ENCODE measurements around the gene MYF5. TPM values are rescaled to one million over a fixed set of nuclear protein-coding genes. Genes with fewer than 3 reads are reported as not detected.

The MYF5 gene
- polyA plus RNA-seq, 1 of the 3 experiments (the other 2 are of a cell fraction): not detected

- TF ChIP-seq YY1 (IDR thresholded peaks at IDR 0.05; ENCODE audit: low read depth) (no peak), RCOR1 (IDR thresholded peaks at IDR 0.05; ENCODE audit: low read length) (no peak), RXRA (IDR thresholded peaks at IDR 0.05; ENCODE audit: borderline replicate concordance, low read depth) (no peak), FOXJ3 (CRISPR knock-in tag; IDR thresholded peaks at IDR 0.05) (no peak), NRF1 (IDR thresholded peaks at IDR 0.05; ENCODE audit: low read depth, low read length) (no peak), GABPA (IDR thresholded peaks at IDR 0.05; ENCODE audit: low read depth) (no peak), REST (IDR thresholded peaks at IDR 0.05; ENCODE audit: low read depth, low read length) (no peak), MEF2A (IDR thresholded peaks at IDR 0.05; ENCODE audit: borderline replicate concordance, low read depth) (no peak), SIN3A (IDR thresholded peaks at IDR 0.05; ENCODE audit: borderline replicate concordance, low read depth, low read length) (no peak), ELF1 (IDR thresholded peaks at IDR 0.05) (no peak), NFIC (IDR thresholded peaks at IDR 0.05; ENCODE audit: borderline replicate concordance) (no peak), RFX5 (IDR thresholded peaks at IDR 0.05; ENCODE audit: low read length) (no peak), TAF1 (IDR thresholded peaks at IDR 0.05; ENCODE audit: borderline replicate concordance, low read depth, low read length) (no peak)
Observed at GRCh38 chr12:80681786-80682185, 34.9 kb upstream of the MYF5 start (continued).

- Histone ChIP-seq H3K4me2 (no peak overlapping the region), H3K36me3 (replicated peaks in 1 of 2; ENCODE audit: control insufficient read depth in 1 of 2, insufficient read depth in 2 of 2, low read length in 1 of 2) (no peaks in the 10 kb centered on the region), H3K4me3 (ENCODE audit: low read depth in 2 of 2, low read length in 1 of 2) (no peak overlapping the region), H3K9me3 (no peaks in the 10 kb centered on the region; the same call in 1 of the 2 replicates), H3K9ac (no peak overlapping the region), H3K27me3 (ENCODE audit: insufficient read depth) (peaks cover 6% of the 10 kb centered on the region), H4K20me1 (ENCODE audit: insufficient read depth) (no peaks in the 10 kb centered on the region), H2AFZ (ENCODE audit: low read depth) (no peak overlapping the region), H3K4me1 (ENCODE audit: control insufficient read depth in 1 of 2, insufficient read depth in 2 of 2, low read depth in 1 of 2, low read length in 1 of 2) (no peaks in the 10 kb centered on the region), H3K27ac (ENCODE audit: low read depth in 2 of 2, low read length in 1 of 2) (no peak overlapping the region), H3K9me2 (no peaks in the 10 kb centered on the region), H3K79me2 (ENCODE audit: insufficient read depth) (no peaks in the 10 kb centered on the region), H3F3A (replicated peaks; ENCODE audit: insufficient read depth) (no peaks in the 10 kb centered on the region)
- ChIA-PET CTCF (interaction anchor here (0.8 kb wide), 1 partner anchor 414 kb away, joined by 4 read pairs; no protein-coding TSS in a partner anchor), POLR2A (no interaction called here)
- 17% methylated on average over 7 of the region's 7 CpGs for WGBS (ENCODE audit: low lambda C conversion rate)
- DNase-seq: no peak
- TF ChIP-seq RFX5 (IDR thresholded peaks at IDR 0.05; ENCODE audit: low read length) (no peak), EP300 (IDR thresholded peaks at IDR 0.05; ENCODE audit: borderline replicate concordance in 1 of 2, low read depth in 1 of 2, low read length in 1 of 2) (no peak), CTCF (IDR thresholded peaks at IDR 0.05) (no peak), MAX (IDR thresholded peaks at IDR 0.05; ENCODE audit: low read depth) (no peak), TAF1 (IDR thresholded peaks at IDR 0.05; ENCODE audit: borderline replicate concordance, low read depth, low read length) (no peak), NFIC (IDR thresholded peaks at IDR 0.05; ENCODE audit: borderline replicate concordance) (no peak), GABPA (IDR thresholded peaks at IDR 0.05; ENCODE audit: low read depth) (no peak), MXI1 (IDR thresholded peaks at IDR 0.05; ENCODE audit: low read depth, low read length) (no peak), RAD21 (IDR thresholded peaks at IDR 0.05; ENCODE audit: low read length) (no peak), GATA2 (CRISPR knock-in tag; IDR thresholded peaks at IDR 0.05) (no peak), RXRA (IDR thresholded peaks at IDR 0.05; ENCODE audit: borderline replicate concordance, low read depth) (no peak), FOSL2 (IDR thresholded peaks at IDR 0.05; ENCODE audit: borderline replicate concordance, low read depth) (no peak), SMC3 (IDR thresholded peaks at IDR 0.05; ENCODE audit: low read depth, low read length) (no peak), EZH2phosphoT487 (IDR thresholded peaks at IDR 0.05; ENCODE audit: borderline replicate concordance, low read depth) (no peak), USF1 (IDR thresholded peaks at IDR 0.05; ENCODE audit: borderline replicate concordance, low read depth) (no peak), SIN3A (IDR thresholded peaks at IDR 0.05; ENCODE audit: borderline replicate concordance, low read depth, low read length) (no peak)
Observed at GRCh38 chr12:80684077-80684495, 32.6 kb upstream of the MYF5 start.
